Measurements from ENCODE around the gene MESD.
"Not testable (repeated sequence)": the region's sequence is repeated elsewhere in the genome, so short reads cannot be mapped to it uniquely, and the experiment has no call there.

The MESD gene

GRCh38 chr15:80988148-80988796 is 1.3 kb downstream of the MESD start:
- DNase-seq: no peak

- no peak for DNase-seq
Observed at GRCh38 chr15:80986487-80986886, 3.1 kb downstream of the MESD start.

- no peak for DNase-seq
Observed at GRCh38 chr15:80985981-80986380, 3.6 kb downstream of the MESD start.

GRCh38 chr15:80984856-80985255 is 4.8 kb downstream of the MESD start:
- peak; percentile 94 for DNase-seq

GRCh38 chr15:80982839-80983238 is 6.8 kb downstream of the MESD start:
- no peak for DNase-seq

GRCh38 chr15:80982205-80982604 is 7.4 kb downstream of the MESD start:
- DNase-seq: peak; percentile 21

GRCh38 chr15:80979538-80980200 is 9.9 kb downstream of the MESD start:
- DNase-seq: no peak

GRCh38 chr15:80978685-80979329 is 10.8 kb downstream of the MESD start:
- no peak for DNase-seq

GRCh38 chr15:80977627-80978036 is 12.0 kb downstream of the MESD start:
- peak; percentile 63 for DNase-seq

- DNase-seq: no peak
Observed at GRCh38 chr15:80976851-80977250, 12.8 kb downstream of the MESD start.

- DNase-seq: no peak
Observed at GRCh38 chr15:80974914-80975313, 14.7 kb downstream of the MESD start.

GRCh38 chr15:80972276-80972675 is 17.3 kb downstream of the MESD start:
- DNase-seq: no peak

GRCh38 chr15:80971143-80971542 is 18.5 kb downstream of the MESD start:
- no peak for DNase-seq

GRCh38 chr15:80970658-80971057 is 19.0 kb downstream of the MESD start:
- no peak for DNase-seq

- peak; percentile 51 for DNase-seq
Observed at GRCh38 chr15:80970018-80970657, 19.5 kb downstream of the MESD start.

- no peak for DNase-seq
Observed at GRCh38 chr15:80969316-80969715, 20.3 kb downstream of the MESD start.

- DNase-seq: no peak
Observed at GRCh38 chr15:80967991-80968510, 21.6 kb downstream of the MESD start.

GRCh38 chr15:80967451-80967850 is 22.2 kb downstream of the MESD start:
- DNase-seq: no peak

- no peak for DNase-seq
Observed at GRCh38 chr15:80966431-80967197, 23.0 kb downstream of the MESD start.

GRCh38 chr15:80965454-80965853 is 24.2 kb downstream of the MESD start:
- not testable (repeated sequence) for DNase-seq

GRCh38 chr15:80958818-80959495 is 30.7 kb downstream of the MESD start:
- no peak for DNase-seq

GRCh38 chr15:80957976-80958375 is 31.6 kb downstream of the MESD start:
- DNase-seq: no peak
